ENCODE data around the gene RELB.
A peak's percentile ranks its signal among the peaks of the same experiment; 100 is the strongest.

The RELB gene

GRCh38 chr19:44959691-44960090 is 41.6 kb upstream of the RELB start:
- H3K9me3 ChIP-seq (ENCODE audit: insufficient read depth, low read length), result no peaks in the 10 kb centered on the region
- peaks cover 13% of the 10 kb centered on the region for H3F3A ChIP-seq (ENCODE audit: insufficient read depth)
- H3K27ac ChIP-seq (ENCODE audit: low read depth, low read length), result peak overlapping the region; percentile 88
- no peaks in the 10 kb centered on the region for H4K20me1 ChIP-seq (ENCODE audit: low read depth, low read length)
- H3K9ac ChIP-seq (ENCODE audit: low read length), result peak overlapping the region; percentile 43; the same call in 1 of the 2 replicates
- H3K4me3 ChIP-seq (ENCODE audit: insufficient read depth, low read length, poor library complexity, severe bottlenecking), result no peak overlapping the region
- no peak overlapping the region for H2AFZ ChIP-seq (ENCODE audit: low read depth, low read length, severe bottlenecking)
- H3K79me2 ChIP-seq (ENCODE audit: insufficient read depth, low read length), result peaks cover 77% of the 10 kb centered on the region
- H3K36me3 ChIP-seq (ENCODE audit: low read length), result peaks cover 9% of the 10 kb centered on the region
- TF ChIP-seq EZH2phosphoT487 (conservative IDR thresholded peaks at IDR 0.05; ENCODE audit: low read length), result no peak
- H3K4me2 ChIP-seq (ENCODE audit: low read depth, low read length, poor library complexity, severe bottlenecking), result peak overlapping the region; percentile 53
- no peaks in the 10 kb centered on the region for H3K27me3 ChIP-seq (ENCODE audit: low read length)
- no peaks in the 10 kb centered on the region for H3K9me2 ChIP-seq (replicated peaks; ENCODE audit: insufficient read depth, low read length)

GRCh38 chr19:44960906-44961728 is 40.1 kb upstream of the RELB start:
- Histone ChIP-seq H3K27me3 (ENCODE audit: low read length) (no peaks in the 10 kb centered on the region), H3F3A (ENCODE audit: insufficient read depth) (peaks cover 13% of the 10 kb centered on the region), H3K79me2 (ENCODE audit: insufficient read depth, low read length) (peaks cover 69% of the 10 kb centered on the region), H3K9me3 (ENCODE audit: insufficient read depth, low read length) (no peaks in the 10 kb centered on the region), H3K9ac (ENCODE audit: low read length) (peak overlapping the region; percentile 43), H3K4me3 (ENCODE audit: insufficient read depth, low read length, poor library complexity, severe bottlenecking) (no peak overlapping the region), H3K9me2 (replicated peaks; ENCODE audit: insufficient read depth, low read length) (no peaks in the 10 kb centered on the region), H2AFZ (ENCODE audit: low read depth, low read length, severe bottlenecking) (no peak overlapping the region), H4K20me1 (ENCODE audit: low read depth, low read length) (no peaks in the 10 kb centered on the region), H3K36me3 (ENCODE audit: low read length) (peaks cover 15% of the 10 kb centered on the region), H3K4me2 (ENCODE audit: low read depth, low read length, poor library complexity, severe bottlenecking) (peak overlapping the region; percentile 53), H3K27ac (ENCODE audit: low read depth, low read length) (peak overlapping the region; percentile 88)
- TF ChIP-seq CTCF (IDR thresholded peaks at IDR 0.05; ENCODE audit: insufficient read depth, low read length, poor library complexity, severe bottlenecking), result no peak
- no peak for TF ChIP-seq EZH2phosphoT487 (conservative IDR thresholded peaks at IDR 0.05; ENCODE audit: low read length)

DNA sequence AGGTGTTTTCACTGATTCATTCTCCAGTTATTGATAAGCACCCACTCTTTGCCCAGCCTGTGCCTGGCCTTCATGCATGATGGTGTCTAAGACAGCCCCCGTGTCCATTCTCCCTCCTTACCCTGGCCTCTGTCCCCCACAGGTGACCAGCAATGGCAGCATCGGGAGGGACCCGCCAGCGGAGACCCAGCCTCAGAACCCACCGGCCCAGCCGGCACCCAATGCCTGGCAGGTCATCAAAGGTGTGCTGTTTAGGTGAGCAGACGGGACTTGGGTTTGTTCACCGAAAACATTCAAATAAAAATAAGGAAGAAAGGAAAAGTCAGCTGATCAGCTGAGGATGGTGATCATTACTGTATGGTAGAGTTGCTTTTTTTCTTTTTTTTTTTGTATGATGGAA is 39.4 kb upstream of the RELB start:
- H3F3A ChIP-seq (ENCODE audit: insufficient read depth), result peaks cover 13% of the 10 kb centered on the region
- no peaks in the 10 kb centered on the region for H3K9me2 ChIP-seq (replicated peaks; ENCODE audit: insufficient read depth, low read length)
- no peaks in the 10 kb centered on the region for H3K9me3 ChIP-seq (ENCODE audit: insufficient read depth, low read length)
- no peak overlapping the region for H2AFZ ChIP-seq (ENCODE audit: low read depth, low read length, severe bottlenecking)
- H4K20me1 ChIP-seq (ENCODE audit: low read depth, low read length), result no peaks in the 10 kb centered on the region
- H3K4me3 ChIP-seq (ENCODE audit: insufficient read depth, low read length, poor library complexity, severe bottlenecking), result no peak overlapping the region
- no peak for TF ChIP-seq CTCF (IDR thresholded peaks at IDR 0.05; ENCODE audit: insufficient read depth, low read length, poor library complexity, severe bottlenecking)
- TF ChIP-seq EZH2phosphoT487 (conservative IDR thresholded peaks at IDR 0.05; ENCODE audit: low read length), result no peak
- peak overlapping the region; percentile 53 for H3K4me2 ChIP-seq (ENCODE audit: low read depth, low read length, poor library complexity, severe bottlenecking)
- H3K9ac ChIP-seq (ENCODE audit: low read length), result peak overlapping the region; percentile 43
- H3K79me2 ChIP-seq (ENCODE audit: insufficient read depth, low read length), result peaks cover 62% of the 10 kb centered on the region
- no peaks in the 10 kb centered on the region for H3K27me3 ChIP-seq (ENCODE audit: low read length)
- H3K36me3 ChIP-seq (ENCODE audit: low read length), result peaks cover 15% of the 10 kb centered on the region
- H3K27ac ChIP-seq (ENCODE audit: low read depth, low read length), result peak overlapping the region; percentile 88

- H3K27me3 ChIP-seq (ENCODE audit: low read length), result no peaks in the 10 kb centered on the region
- no peaks in the 10 kb centered on the region for H3K9me3 ChIP-seq (ENCODE audit: insufficient read depth, low read length)
- H3K9ac ChIP-seq (ENCODE audit: low read length), result no peak overlapping the region
- H3K4me2 ChIP-seq (ENCODE audit: low read depth, low read length, poor library complexity, severe bottlenecking), result no peak overlapping the region
- peaks cover 35% of the 10 kb centered on the region for H3K79me2 ChIP-seq (ENCODE audit: insufficient read depth, low read length)
- TF ChIP-seq CTCF (IDR thresholded peaks at IDR 0.05; ENCODE audit: insufficient read depth, low read length, poor library complexity, severe bottlenecking) (no peak), EZH2phosphoT487 (conservative IDR thresholded peaks at IDR 0.05; ENCODE audit: low read length) (no peak)
- H3K9me2 ChIP-seq (replicated peaks; ENCODE audit: insufficient read depth, low read length), result no peaks in the 10 kb centered on the region
- H3K4me3 ChIP-seq (ENCODE audit: insufficient read depth, low read length, poor library complexity, severe bottlenecking), result no peak overlapping the region
- no peak overlapping the region for H3K27ac ChIP-seq (ENCODE audit: low read depth, low read length)
- H3K36me3 ChIP-seq (ENCODE audit: low read length), result peaks cover 8% of the 10 kb centered on the region; the same call in 1 of the 2 replicates
- H3F3A ChIP-seq (ENCODE audit: insufficient read depth), result no peaks in the 10 kb centered on the region
- H4K20me1 ChIP-seq (ENCODE audit: low read depth, low read length), result no peaks in the 10 kb centered on the region
- no peak overlapping the region for H2AFZ ChIP-seq (ENCODE audit: low read depth, low read length, severe bottlenecking)
Observed at GRCh38 chr19:44968118-44968517, 33.1 kb upstream of the RELB start.
